ENCODE data around the gene PYM1. TPM values are rescaled to one million over a fixed set of nuclear protein-coding genes. Genes with fewer than 3 reads are reported as not detected.
A peak's percentile ranks its signal among the peaks of the same experiment; 100 is the strongest.
"Not testable (repeated sequence)": the region's sequence is repeated elsewhere in the genome, so short reads cannot be mapped to it uniquely, and the experiment has no call there.

Gene PYM1
- total and polyA plus RNA-seq, 2 of the 13 experiments (the other 11 are each of a cell fraction or from before 2014, with no cell fraction given) = 44.0 to 51.8 TPM

DNA sequence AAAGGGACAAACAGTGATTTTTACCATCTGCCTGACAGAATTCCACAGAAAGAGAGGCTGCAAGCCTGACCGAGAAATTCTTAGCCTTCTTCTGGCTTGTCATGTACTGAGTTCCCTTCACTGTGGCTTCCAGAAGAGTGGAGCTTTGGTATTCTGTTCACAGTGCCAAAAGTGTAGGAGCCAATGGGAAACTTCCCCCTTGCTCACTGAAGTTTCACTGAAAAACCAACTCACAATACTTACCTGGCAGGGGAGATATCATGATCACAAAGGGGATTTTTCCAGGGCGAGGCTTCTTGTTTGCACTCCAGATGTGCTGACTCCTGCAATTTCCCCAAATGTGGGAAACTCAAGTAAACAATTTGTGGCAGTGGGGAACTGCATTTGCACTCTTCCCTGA lies 53.3 kb downstream of the PYM1 start:
- no TSS peak for BruUV-seq (replicated peaks)
- Histone ChIP-seq H3K79me2 (ENCODE audit: insufficient read depth, low read length) (no peaks in the 10 kb centered on the region), H3K9ac (ENCODE audit: insufficient read depth, low read depth, low read length) (no peak overlapping the region), H3K27ac (ENCODE audit: extremely low read length, insufficient read depth, low read length) (no peak overlapping the region), H4K20me1 (ENCODE audit: insufficient read depth, low read length) (no peaks in the 10 kb centered on the region), H3K27me3 (ENCODE audit: control insufficient read depth in 1 of 2, insufficient read depth in 2 of 2, low read length in 2 of 2) (no peaks in the 10 kb centered on the region), H2AFZ (ENCODE audit: low read length) (no peak overlapping the region), H3K36me3 (replicated peaks in 1 of 2; ENCODE audit: control insufficient read depth in 1 of 2, insufficient read depth in 2 of 2, low read length in 2 of 2) (no peaks in the 10 kb centered on the region), H3K4me3 (replicated peaks in 1 of 3; ENCODE audit: insufficient read depth in 1 of 3, low read depth in 2 of 3, low read length in 3 of 3) (no peak overlapping the region), H3K4me2 (ENCODE audit: low read depth, low read length) (no peak overlapping the region), H3K9me3 (ENCODE audit: low read length) (peaks cover 9% of the 10 kb centered on the region), H3K4me1 (ENCODE audit: insufficient read depth, low read length) (no peaks in the 10 kb centered on the region)
- in situ Hi-C loops (cut with HindIII; ENCODE audit: extremely low pct_ligation_motif_present, low pct_unique_long_range_greater_than_20kb) (no loop called here), intact Hi-C loops (cut with micrococcal nuclease; ENCODE audit: unreplicated experiment) (no loop called here)
- TF ChIP-seq MAFF (IDR thresholded peaks at IDR 0.05; ENCODE audit: low read depth, low read length) = peak; percentile 68
- peak; percentile 73 to 81 for TF ChIP-seq MAFK (conservative IDR thresholded peaks at IDR 0.05 in 1 of 2, IDR thresholded peaks at IDR 0.05 in 1 of 2; ENCODE audit: low read length in 2 of 2)
- TF ChIP-seq NR2F6 (IDR thresholded peaks at IDR 0.05) = no peak
- no peak for TF ChIP-seq NR2F6 (CRISPR knock-in tag; IDR thresholded peaks at IDR 0.05)
- POLR2A ChIA-PET = no interaction called here
- no peak for ATAC-seq
- DNase-seq (ENCODE audit: low spot score) = no peak
- 49% methylated on average over 2 of the region's 2 CpGs for WGBS (ENCODE audit: low lambda C conversion rate)
- no peak for FAIRE-seq
- CTCF ChIA-PET (ENCODE audit: low intra/inter-chr PET ratio, low total read pairs) = no interaction called here

DNA sequence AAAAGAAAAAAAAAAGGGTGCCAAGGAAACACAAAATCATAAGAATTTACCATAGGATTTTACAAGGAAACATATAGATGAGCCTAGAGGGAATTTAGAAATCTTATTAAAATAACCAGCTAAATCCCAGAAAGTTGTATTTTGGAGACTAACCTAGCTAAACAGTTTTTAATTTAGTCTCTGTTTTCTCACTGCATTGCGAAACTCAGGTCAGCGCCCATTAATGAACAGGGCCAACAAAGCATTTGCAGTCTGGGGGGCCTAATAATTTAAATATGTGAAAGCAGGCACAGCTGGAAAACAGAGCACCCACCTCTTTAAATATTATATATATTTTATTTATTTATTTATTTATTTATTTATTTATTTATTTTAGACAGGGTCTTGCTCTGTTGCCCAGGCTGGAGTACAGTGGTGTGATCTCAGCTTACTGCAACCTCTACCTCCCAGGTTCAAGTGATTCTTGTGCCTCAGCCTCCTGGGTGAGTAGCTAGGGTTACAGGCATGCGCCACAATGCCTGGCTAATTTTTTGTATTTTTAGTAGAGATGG lies 61.2 kb downstream of the PYM1 start:
- ATAC-seq; H3K36me3 ChIP-seq (replicated peaks in 1 of 2; ENCODE audit: control insufficient read depth in 1 of 2, insufficient read depth in 2 of 2, low read length in 2 of 2); POLR2A ChIA-PET; H3K79me2 ChIP-seq (ENCODE audit: insufficient read depth, low read length); H3K9ac ChIP-seq (ENCODE audit: insufficient read depth, low read depth, low read length); H3K4me1 ChIP-seq (ENCODE audit: insufficient read depth, low read length); H3K4me2 ChIP-seq (ENCODE audit: low read depth, low read length); H4K20me1 ChIP-seq (ENCODE audit: insufficient read depth, low read length); intact Hi-C loops (cut with micrococcal nuclease; ENCODE audit: unreplicated experiment); in situ Hi-C loops (cut with HindIII; ENCODE audit: extremely low pct_ligation_motif_present, low pct_unique_long_range_greater_than_20kb); H3K27ac ChIP-seq (ENCODE audit: extremely low read length, insufficient read depth, low read length); H3K9me3 ChIP-seq (ENCODE audit: low read length); DNase-seq (ENCODE audit: low spot score); CTCF ChIA-PET (ENCODE audit: low intra/inter-chr PET ratio, low total read pairs); H3K4me3 ChIP-seq (replicated peaks in 1 of 3; ENCODE audit: insufficient read depth in 1 of 3, low read depth in 2 of 3, low read length in 3 of 3); H2AFZ ChIP-seq (ENCODE audit: low read length); FAIRE-seq; BruUV-seq (replicated peaks); H3K27me3 ChIP-seq (ENCODE audit: control insufficient read depth in 1 of 2, insufficient read depth in 2 of 2, low read length in 2 of 2): not testable (repeated sequence)
- peak; percentile 56; the same call in 1 of the 2 replicates for TF ChIP-seq CEBPB (IDR thresholded peaks at IDR 0.05; ENCODE audit: borderline replicate concordance, low read depth, low read length)
- 80% methylated on average over 3 of the region's 3 CpGs for WGBS (ENCODE audit: low lambda C conversion rate)

Data from HepG2 (cell line).